ENCODE results near the gene KCNAB1. TPM values are rescaled to one million over a fixed set of nuclear protein-coding genes. Genes with fewer than 3 reads are reported as not detected.
"Not testable (repeated sequence)": the region's sequence is repeated elsewhere in the genome, so short reads cannot be mapped to it uniquely, and the experiment has no call there.

The KCNAB1 gene
- total and polyA plus RNA-seq, 5 experiments from 2014 or later: 0.16 to 0.39 (median 0.17) TPM

GRCh38 chr3:156218353-156218744, 98.0 kb downstream of the KCNAB1 start:
- Mint-ChIP-seq H3K27me3 (peaks cover 14 to 34% (median 24%) of the 10 kb centered on the region in 5 donors), H3K9me3 (peaks cover 0 to 31% (median 3%) of the 10 kb centered on the region in 9 donors), H3K36me3 (peaks cover 2 to 12% (median 2%) of the 10 kb centered on the region in 3 donors), H3K4me3 (no peak overlapping the region), H3K27ac (no peak overlapping the region), H3K4me1 (no peaks in the 10 kb centered on the region)
- ATAC-seq (no peak), DNase-seq (no peak)
- POLR2A ChIA-PET: no interaction called here

- H3K4me1 Mint-ChIP-seq, H3K4me3 Mint-ChIP-seq, DNase-seq, H3K27ac Mint-ChIP-seq, POLR2A ChIA-PET, ATAC-seq: not testable (repeated sequence)
- peaks cover 11 to 35% (median 21%) of the 10 kb centered on the region in 5 donors for H3K27me3 Mint-ChIP-seq
- H3K36me3 Mint-ChIP-seq: peaks cover 2 to 12% (median 2%) of the 10 kb centered on the region in 3 donors
- H3K9me3 Mint-ChIP-seq: peaks cover 0 to 31% (median 3%) of the 10 kb centered on the region in 9 donors
Observed at GRCh38 chr3:156222381-156222780, 102.0 kb downstream of the KCNAB1 start.

GRCh38 chr3:156224046-156224445, 103.7 kb downstream of the KCNAB1 start:
- H3K4me3 Mint-ChIP-seq, DNase-seq, POLR2A ChIA-PET, H3K27ac Mint-ChIP-seq, ATAC-seq, H3K4me1 Mint-ChIP-seq: not testable (repeated sequence)
- peaks cover 2 to 12% (median 2%) of the 10 kb centered on the region in 3 donors for H3K36me3 Mint-ChIP-seq
- peaks cover 12 to 29% (median 17%) of the 10 kb centered on the region in 5 donors for H3K27me3 Mint-ChIP-seq
- H3K9me3 Mint-ChIP-seq: peaks cover 0 to 29% (median 3%) of the 10 kb centered on the region in 9 donors

GRCh38 chr3:156226676-156227420, 106.5 kb downstream of the KCNAB1 start:
- peaks cover 6 to 31% (median 13%) of the 10 kb centered on the region in 5 donors for H3K27me3 Mint-ChIP-seq
- POLR2A ChIA-PET: no interaction called here
- peaks cover 0 to 6% (median 0%) of the 10 kb centered on the region in 9 donors for H3K9me3 Mint-ChIP-seq
- H3K27ac Mint-ChIP-seq: no peak overlapping the region
- H3K4me3 Mint-ChIP-seq: no peak overlapping the region
- H3K36me3 Mint-ChIP-seq: peaks cover 0 to 5% (median 0%) of the 10 kb centered on the region in 3 donors
- DNase-seq: no peak
- H3K4me1 Mint-ChIP-seq: no peaks in the 10 kb centered on the region
- ATAC-seq: no peak

- no peak for ATAC-seq
- no peaks in the 10 kb centered on the region for H3K36me3 Mint-ChIP-seq
- H3K4me3 Mint-ChIP-seq: no peak overlapping the region
- no peaks in the 10 kb centered on the region for H3K4me1 Mint-ChIP-seq
- no peak overlapping the region for H3K27ac Mint-ChIP-seq
- no peak for DNase-seq
- peaks cover 5 to 27% (median 10%) of the 10 kb centered on the region in 5 donors for H3K27me3 Mint-ChIP-seq
- POLR2A ChIA-PET: no interaction called here
- peaks cover 0 to 3% (median 0%) of the 10 kb centered on the region in 9 donors for H3K9me3 Mint-ChIP-seq
Observed at GRCh38 chr3:156227704-156228103, 107.3 kb downstream of the KCNAB1 start.

GRCh38 chr3:156230278-156230900, 110.0 kb downstream of the KCNAB1 start:
- no peak for ATAC-seq
- Mint-ChIP-seq H3K4me3 (no peak overlapping the region), H3K27me3 (peaks cover 11 to 37% (median 15%) of the 10 kb centered on the region in 5 donors), H3K27ac (no peak overlapping the region), H3K9me3 (peaks cover 0 to 2% (median 0%) of the 10 kb centered on the region in 9 donors), H3K4me1 (no peaks in the 10 kb centered on the region), H3K36me3 (no peaks in the 10 kb centered on the region)
- POLR2A ChIA-PET: no interaction called here
- no peak for DNase-seq

GRCh38 chr3:156231221-156231620, 110.8 kb downstream of the KCNAB1 start:
- H3K27ac Mint-ChIP-seq, POLR2A ChIA-PET, H3K9me3 Mint-ChIP-seq, H3K36me3 Mint-ChIP-seq, DNase-seq, H3K4me1 Mint-ChIP-seq, H3K4me3 Mint-ChIP-seq, ATAC-seq: not testable (repeated sequence)
- peaks cover 11 to 35% (median 14%) of the 10 kb centered on the region in 5 donors for H3K27me3 Mint-ChIP-seq

GRCh38 chr3:156233876-156234275, 113.5 kb downstream of the KCNAB1 start:
- H3K36me3 Mint-ChIP-seq: no peaks in the 10 kb centered on the region
- no peak for ATAC-seq
- no peak for DNase-seq
- H3K27me3 Mint-ChIP-seq: peaks cover 11 to 35% (median 16%) of the 10 kb centered on the region in 5 donors
- no peak overlapping the region for H3K4me3 Mint-ChIP-seq
- POLR2A ChIA-PET: no interaction called here
- no peak overlapping the region for H3K27ac Mint-ChIP-seq
- H3K4me1 Mint-ChIP-seq: no peaks in the 10 kb centered on the region
- peaks cover 0 to 2% (median 0%) of the 10 kb centered on the region in 9 donors for H3K9me3 Mint-ChIP-seq

- Mint-ChIP-seq H3K36me3 (no peaks in the 10 kb centered on the region), H3K4me3 (no peak overlapping the region), H3K4me1 (no peaks in the 10 kb centered on the region), H3K9me3 (peaks cover 0 to 2% (median 0%) of the 10 kb centered on the region in 9 donors), H3K27me3 (peaks cover 8 to 22% (median 13%) of the 10 kb centered on the region in 5 donors), H3K27ac (no peak overlapping the region)
- DNase-seq: no peak
- POLR2A ChIA-PET: no interaction called here
- ATAC-seq: no peak
Observed at GRCh38 chr3:156236556-156237260, 116.3 kb downstream of the KCNAB1 start.

- Mint-ChIP-seq H3K4me3 (no peak overlapping the region), H3K36me3 (no peaks in the 10 kb centered on the region), H3K27me3 (peaks cover 5 to 15% (median 11%) of the 10 kb centered on the region in 5 donors), H3K27ac (no peak overlapping the region), H3K9me3 (no peaks in the 10 kb centered on the region), H3K4me1 (no peaks in the 10 kb centered on the region)
- POLR2A ChIA-PET: no interaction called here
- ATAC-seq (no peak), DNase-seq (no peak)
Observed at GRCh38 chr3:156240642-156241041, 120.3 kb downstream of the KCNAB1 start.

- Mint-ChIP-seq H3K27ac (no peak overlapping the region), H3K9me3 (no peaks in the 10 kb centered on the region)
Observed at GRCh38 chr3:156246961-156247725, 126.8 kb downstream of the KCNAB1 start.

GRCh38 chr3:156250550-156250949, 130.2 kb downstream of the KCNAB1 start:
- H3K4me3 Mint-ChIP-seq: no peak overlapping the region
- DNase-seq (no peak), ATAC-seq (no peak)
- POLR2A ChIA-PET: no interaction called here
- H3K36me3 Mint-ChIP-seq: no peaks in the 10 kb centered on the region
- peaks cover 4 to 22% (median 13%) of the 10 kb centered on the region in 5 donors for H3K27me3 Mint-ChIP-seq
- H3K4me1 Mint-ChIP-seq: no peaks in the 10 kb centered on the region
- H3K9me3 Mint-ChIP-seq: no peaks in the 10 kb centered on the region
- no peak overlapping the region for H3K27ac Mint-ChIP-seq

More at GRCh38 chr3:156246961-156247725, 126.8 kb downstream of the KCNAB1 start:
- POLR2A ChIA-PET: no interaction called here
- H3K4me1 Mint-ChIP-seq: no peaks in the 10 kb centered on the region
- H3K4me3 Mint-ChIP-seq: no peak overlapping the region
- DNase-seq (no peak), ATAC-seq (no peak)
- H3K27me3 Mint-ChIP-seq: peaks cover 5 to 30% (median 25%) of the 10 kb centered on the region in 5 donors
- H3K36me3 Mint-ChIP-seq: no peaks in the 10 kb centered on the region
